DMS153 treated with DMSO at 0.1 percent for 48 hours (cell line): Measurements from ENCODE around the gene SLC4A1AP.
"Not testable (repeated sequence)": the region's sequence is repeated elsewhere in the genome, so short reads cannot be mapped to it uniquely, and the experiment has no call there.

Source experiments
- DNase-seq: peaks from one replicate; lab custom pipeline; 2025; ENCODE audit not compliant: unreplicated experiment; lab: John Stamatoyannopoulos, UW

SLC4A1AP gene

DNA sequence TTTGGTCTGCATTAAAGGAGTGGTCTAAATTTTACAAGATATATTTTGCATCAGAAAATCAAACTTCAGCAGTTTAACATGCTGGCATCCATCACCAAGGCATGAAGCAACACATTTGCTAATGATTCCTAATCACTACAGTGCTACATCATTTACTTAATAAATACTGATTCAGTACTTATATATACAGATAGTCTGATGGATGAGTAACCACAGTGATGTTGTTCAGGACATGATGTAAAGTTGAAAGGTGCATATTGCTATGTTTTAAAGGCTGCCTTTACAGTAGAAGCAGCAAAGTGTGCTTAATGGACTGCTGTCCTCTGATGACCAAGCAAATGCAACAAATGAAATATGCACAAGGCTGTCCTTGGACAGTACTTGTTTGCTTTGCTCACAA lies 11.3 kb upstream of the SLC4A1AP start:
- DNase-seq: no peak

DNA sequence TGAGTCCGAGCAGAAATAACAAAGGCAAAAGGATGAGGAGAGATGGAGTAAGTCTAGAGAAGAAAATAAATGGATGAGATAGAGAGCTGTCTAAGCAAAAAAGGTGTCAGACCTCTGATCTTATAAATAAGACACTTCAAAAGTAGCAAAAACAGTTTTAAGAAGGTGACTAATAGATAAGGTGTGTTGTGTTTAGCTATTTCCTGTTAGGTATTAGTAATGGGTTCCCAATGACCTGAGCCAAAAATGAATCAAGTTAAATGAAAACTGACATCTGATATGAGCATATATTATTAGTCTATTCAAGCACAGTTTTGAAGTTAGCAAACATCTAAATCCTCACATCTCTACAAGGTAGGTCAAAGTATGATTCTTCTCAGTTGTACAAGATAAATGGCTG lies 10.9 kb upstream of the SLC4A1AP start:
- no peak for DNase-seq

DNA sequence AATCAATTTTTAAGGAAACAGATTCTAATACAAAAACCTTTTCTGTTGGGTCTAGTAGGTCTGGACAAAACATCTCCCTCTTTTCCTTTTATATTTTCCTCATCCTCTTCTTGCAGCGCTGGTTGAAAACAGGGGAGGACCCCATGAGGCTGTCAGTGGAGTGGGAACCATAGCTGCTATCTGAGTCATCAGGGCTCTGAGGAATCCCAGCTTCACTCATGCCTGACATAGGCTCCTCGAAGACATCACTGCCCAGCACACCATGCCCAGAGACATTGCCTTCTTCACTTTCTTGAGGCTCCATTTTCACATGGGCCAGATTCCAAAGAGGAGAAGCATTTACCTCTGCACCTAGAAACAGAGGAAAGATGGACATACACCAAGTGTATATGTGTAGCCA lies 10.3 kb upstream of the SLC4A1AP start:
- DNase-seq: no peak

DNA sequence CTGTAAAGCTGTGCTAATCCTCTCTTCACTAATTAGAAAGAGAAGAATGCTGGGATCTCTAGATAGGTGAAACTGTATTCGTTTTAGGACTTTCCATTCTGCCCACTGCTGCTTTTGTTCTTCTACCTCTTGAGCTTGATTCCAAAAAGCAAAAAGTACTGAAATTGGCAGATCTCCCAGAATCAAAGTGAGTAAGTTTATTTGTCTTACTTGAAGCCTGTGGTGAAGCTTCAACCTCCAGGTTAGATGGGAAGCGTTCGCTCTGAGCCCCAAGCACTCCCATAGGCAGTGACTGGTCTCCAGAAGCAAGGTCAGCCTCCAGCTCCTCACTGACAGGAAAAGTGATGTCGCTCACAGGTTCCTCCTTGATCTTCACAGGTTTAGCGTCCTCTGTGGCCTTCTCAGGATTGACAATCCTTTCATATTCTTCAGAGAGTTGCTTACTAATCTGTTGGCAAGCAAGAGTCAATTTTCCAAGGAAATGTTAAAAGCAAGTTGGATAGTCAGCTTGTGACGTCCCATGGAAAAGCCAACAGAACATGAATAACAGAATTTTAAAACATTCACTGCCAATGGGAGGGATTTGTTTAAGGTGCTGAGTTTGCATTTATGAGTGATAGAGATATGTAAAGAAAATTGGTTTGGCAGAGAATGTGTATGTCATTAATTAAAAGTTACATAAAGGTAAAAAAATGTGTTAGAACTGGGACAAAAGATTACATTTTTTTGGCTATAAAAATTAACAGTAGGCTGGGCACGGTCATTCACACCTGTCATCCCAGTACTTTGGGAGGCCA lies 8.3 kb upstream of the SLC4A1AP start:
- no peak for DNase-seq

DNA sequence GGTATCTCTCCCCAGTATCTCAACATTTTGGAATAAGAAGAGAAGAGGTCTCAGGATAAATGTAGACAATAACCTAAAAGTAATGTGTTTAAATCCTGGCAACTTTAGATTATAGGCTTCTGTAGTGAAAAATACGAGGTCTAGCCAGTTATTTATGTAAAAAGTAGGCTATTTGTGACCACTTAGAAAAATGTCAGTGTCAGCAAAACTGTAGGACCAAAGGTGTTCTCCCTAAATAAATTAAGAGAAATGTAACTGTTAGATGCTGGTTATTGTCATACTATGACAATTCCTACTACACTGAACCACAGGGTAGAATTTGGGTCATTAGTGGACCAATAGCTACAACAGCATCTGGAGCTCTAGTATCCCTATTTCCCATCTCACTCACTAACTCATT lies 2.3 kb upstream of the SLC4A1AP start:
- DNase-seq: no peak

DNA sequence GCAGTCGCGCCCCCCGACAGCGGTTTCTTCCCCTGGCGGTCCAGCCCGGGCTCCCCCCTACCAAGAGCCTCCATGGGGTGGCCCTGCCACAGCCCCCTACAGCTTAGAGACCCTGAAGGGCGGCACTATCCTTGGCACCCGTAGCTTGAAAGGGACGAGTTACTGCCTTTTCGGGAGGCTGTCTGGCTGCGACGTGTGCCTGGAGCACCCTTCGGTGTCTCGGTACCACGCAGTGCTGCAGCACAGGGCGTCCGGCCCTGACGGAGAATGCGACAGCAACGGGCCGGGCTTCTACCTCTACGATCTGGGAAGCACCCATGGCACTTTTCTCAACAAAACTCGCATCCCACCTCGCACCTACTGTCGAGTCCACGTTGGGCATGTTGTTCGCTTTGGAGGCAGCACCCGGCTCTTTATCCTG lies 475 bp downstream of the SLC4A1AP start:
- no peak for DNase-seq

DNA sequence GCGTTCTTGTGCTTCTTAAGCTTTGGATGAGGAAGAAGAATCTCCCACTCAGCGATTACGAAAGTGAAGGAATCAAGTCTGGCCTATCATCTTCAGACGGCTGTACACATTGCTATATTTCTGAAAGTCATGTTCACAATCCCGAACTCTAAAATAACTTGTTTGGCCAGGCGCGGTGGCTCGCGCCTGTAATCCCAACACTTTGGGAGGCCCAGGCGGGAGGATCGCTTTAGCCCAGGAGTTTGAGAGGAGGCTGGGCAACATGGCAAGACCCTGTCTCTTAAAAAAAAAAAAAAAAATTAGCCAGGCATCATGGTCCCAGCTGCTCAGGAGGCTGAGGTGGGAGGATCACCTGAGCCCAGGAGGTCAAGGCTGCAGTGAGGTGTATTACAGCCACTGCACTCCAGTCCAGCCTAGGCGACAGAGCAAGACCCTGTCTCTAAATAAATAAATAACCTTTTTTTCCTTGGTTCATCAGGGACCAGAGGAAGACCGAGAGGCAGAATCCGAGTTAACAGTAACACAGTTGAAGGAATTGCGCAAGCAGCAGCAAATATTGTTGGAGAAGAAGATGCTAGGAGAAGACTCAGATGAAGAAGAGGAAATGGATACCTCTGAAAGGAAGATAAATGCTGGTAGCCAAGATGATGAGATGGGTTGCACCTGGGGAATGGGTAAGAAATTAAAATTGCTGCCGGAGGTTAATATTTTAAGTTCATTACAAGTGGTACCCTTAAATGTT lies 1.1 kb downstream of the SLC4A1AP start:
- DNase-seq: no peak

DNA sequence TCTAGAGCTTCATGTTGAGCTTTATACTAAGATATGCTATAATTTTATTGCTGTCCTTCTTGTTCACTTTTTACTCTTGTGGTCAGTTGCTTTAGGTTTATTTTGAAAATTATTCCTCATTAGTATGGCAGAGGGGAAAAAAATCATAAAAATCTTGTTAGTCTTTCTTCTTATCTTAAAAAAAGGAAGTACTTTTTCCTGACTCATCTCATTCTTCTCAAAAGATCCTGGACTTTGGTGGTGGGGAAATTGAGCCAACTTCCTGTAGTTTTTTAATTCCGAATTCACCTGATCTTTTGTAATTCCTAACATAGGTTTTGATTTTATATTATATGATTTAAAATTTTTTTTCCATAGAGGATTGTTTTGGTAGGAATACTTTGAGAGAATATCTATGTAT lies 3.8 kb downstream of the SLC4A1AP start:
- no peak for DNase-seq

DNA sequence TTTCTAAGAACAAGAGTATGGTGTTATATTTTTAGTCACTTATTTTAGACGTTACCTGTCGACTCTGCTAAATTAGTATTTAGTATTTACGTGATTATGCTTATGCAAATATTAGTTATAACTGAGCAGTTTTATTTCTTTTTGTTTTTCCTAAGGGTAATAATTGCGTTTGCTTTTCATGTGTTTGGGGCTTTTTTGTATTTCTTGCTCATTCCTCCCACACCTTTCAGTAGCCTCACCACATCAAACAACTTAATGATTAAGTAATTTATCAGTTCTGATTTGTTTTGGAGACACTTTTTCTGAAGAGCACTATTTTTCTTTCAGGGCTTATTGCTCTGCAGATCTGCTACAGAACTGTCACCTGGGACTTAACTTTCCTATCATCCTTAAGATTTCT lies 7.5 kb downstream of the SLC4A1AP start:
- no peak for DNase-seq

DNA sequence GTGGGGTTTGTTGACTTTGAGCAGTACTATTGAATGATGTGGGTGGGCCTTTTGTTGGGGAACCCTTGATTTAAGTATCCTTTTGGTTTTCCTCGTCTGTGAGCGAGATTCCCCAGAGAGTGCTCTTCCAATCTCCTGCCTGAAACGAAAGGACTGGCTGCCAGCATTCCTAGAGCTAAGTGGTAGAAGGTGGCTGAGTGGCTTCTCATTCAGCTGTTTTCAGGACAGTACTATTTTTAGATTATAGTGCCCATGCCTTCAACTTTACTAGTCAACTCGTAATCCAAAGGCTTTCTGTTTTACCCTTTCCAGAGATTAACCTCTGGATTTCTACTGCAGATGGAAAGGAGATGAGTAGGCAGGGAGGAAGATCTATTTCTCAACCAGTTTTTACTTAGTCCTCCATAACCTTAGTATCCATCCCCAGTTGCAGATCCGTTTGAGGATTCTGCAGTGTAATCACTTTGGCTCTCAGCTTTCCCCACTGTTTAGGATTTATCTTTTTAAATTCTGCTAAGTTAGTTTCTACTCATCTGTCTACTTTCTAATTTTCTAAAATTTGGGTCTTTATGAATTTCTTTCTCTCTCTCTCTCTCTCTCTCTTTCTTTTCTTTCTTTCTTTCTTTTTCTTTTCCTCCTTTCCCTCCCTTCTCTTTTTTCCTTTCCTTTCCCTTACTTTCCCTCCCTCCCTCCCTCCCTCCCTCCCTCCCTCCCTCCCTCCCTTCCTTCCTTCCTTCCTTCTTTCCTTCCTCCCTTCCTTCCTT lies 9.2 kb downstream of the SLC4A1AP start:
- DNase-seq: no peak

DNA sequence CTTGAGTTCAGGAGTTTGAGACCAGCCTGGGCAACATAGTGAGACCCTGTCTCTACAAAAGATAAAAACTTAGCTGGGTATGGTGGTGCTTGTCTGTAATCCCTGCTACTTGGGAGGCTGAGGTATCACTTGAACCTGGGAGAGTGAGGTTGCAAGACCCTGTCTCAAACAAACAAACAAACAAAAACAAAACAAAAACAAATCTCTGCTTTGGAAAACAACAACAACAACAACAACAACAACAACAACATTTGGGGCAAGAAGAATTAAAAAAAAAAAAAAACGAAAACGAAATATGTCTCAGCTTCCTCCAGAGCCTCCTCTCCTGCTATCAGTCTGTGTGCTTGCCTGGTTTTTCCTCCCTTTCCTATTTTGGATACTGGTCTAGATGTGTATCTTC lies 16.9 kb downstream of the SLC4A1AP start:
- DNase-seq: no peak

DNA sequence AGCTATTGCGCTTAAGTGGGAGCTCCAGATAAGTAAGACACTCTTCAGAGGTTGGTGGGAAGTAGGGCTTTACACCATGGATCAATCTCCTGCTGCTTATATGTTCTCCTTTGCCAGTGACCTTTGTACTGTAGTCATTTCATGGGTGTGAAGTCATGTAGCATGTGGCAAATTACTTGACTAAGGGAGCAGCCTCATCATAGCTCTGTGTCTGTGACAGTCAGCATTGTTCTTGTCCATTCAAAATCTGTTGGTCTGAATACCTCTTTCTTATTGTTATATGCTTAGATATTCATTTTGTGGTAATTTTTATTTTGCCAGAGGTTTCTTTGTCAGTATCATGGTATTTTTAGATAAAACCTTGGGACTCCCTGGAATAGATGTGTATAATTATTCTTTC lies 18.2 kb downstream of the SLC4A1AP start:
- DNase-seq: no peak

DNA sequence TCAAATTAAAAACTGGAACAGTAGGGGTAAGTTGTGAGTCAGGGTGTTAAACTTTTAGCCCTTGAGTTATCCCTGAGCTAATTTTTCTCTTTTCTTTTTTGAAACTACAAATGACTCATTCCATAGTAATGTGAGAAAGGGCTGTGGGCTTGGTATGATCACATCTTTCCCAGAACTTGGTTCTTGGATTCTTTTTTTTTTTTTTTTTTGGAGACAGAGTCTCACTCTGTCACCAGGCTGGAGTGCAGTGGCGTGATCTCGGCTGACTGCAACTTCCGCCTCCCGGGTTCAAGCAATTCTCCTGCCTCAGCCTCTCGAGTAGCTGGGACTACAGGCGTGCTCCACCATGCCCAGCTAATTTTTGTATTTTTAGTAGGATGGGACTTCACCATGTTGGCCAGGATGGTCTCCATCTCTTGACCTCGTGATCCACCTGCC lies 18.7 kb downstream of the SLC4A1AP start:
- DNase-seq: not testable (repeated sequence)

DNA sequence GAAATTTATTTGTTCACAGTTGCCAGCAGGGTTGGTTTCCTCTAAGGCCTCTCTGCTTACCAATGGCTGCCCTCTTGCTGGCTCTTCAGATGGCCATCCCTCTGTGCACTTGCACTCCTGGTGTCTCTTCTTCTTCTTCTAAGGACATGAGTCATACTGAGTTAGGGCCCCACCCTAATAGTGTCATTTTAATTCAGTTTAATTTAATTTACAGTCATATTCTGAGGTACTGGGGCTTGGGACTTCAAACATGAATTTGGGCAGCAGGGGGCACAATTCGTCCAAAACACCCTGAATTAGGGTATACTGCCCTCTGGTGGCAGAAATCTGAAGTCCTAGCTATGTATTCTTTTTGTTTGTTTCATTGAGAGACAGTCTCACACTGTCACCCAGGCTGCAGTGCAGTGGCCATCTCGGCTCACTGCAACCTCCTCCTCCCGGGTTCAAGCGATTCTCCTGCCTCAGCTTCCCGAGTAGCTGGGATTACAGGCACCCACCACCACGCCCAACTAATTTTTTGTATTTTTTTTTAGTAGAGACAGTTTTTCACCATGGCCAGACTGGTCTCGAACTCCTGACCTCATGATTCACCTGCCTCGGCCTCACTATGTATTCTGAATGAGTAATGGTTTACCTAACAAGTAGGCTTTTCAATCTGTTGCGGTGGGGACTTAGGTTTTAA lies 19.8 kb downstream of the SLC4A1AP start:
- peak; percentile 90 for DNase-seq

DNA sequence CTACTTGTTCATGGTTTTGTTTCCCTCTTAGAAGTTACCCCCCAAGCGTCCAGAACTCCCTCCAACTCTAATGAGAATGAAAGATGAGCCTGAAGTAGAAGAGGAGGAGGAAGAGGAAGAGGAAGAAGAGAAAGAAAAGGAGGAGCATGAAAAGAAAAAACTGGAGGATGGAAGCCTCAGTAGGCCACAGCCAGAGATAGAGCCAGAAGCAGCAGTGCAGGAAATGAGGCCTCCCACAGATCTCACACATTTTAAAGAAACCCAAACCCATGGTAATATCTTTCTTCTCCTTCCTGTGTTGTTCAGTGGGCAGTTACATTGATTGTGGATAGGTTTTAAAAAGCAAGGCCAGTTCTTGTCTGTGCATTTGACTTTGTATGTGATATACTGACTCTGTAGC lies 21.3 kb downstream of the SLC4A1AP start:
- DNase-seq: not testable (repeated sequence)

DNA sequence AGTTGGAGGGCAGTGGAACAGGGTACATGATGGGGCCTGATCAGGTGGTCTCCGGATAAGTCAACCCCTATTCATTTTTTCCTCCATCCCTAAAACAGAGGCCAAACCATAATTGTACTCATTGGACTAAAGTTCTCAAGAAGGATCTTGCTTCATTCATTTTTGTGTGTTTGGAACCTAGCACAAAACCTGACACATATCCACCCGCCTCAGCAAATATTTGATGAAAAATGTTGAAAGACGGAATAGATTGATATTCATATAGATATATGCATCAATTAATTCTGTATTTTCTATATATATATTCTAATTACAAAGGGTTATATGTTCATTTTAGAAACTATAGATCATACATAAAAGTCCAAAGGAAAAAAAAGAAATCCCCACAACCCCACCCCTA lies 21.9 kb downstream of the SLC4A1AP start:
- DNase-seq: no peak

DNA sequence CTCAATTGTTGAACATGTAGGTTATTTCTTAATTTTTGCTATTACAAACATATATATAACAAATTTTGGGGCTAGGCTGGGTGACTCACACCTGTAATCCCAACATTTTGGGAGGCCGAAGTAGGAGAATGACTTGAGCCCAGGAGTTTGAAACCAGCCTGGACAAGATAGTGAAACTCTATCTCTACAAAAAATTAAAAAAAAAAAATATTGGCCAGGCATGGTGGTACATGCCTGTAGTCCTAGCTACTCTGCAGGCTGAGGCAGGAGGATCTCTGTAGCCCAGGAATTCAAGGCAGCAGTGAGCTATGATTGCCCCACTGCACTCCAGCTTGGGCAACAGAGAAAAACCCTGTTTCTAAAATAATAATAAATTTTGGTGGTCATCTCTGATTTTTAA lies 23.5 kb downstream of the SLC4A1AP start:
- DNase-seq: no peak

DNA sequence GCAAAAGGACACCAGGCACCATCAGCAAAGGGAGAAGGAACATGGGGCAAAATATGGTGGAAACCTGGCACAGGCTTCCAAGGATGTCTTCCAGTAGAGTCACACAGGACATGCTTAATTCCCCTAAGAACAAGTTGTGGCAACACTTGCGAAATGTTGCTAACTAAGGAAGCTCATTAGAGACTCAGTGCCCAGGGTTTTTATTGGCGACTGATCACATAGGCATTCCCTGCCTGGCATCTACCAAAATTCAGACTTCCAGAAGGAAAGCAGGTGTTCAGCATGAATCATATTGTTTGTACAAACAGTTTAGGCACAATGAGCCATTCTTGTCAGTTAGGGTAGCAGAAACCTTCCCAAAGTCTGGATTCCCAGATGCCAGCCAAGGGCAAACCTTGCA lies 25.7 kb downstream of the SLC4A1AP start:
- no peak for DNase-seq

DNA sequence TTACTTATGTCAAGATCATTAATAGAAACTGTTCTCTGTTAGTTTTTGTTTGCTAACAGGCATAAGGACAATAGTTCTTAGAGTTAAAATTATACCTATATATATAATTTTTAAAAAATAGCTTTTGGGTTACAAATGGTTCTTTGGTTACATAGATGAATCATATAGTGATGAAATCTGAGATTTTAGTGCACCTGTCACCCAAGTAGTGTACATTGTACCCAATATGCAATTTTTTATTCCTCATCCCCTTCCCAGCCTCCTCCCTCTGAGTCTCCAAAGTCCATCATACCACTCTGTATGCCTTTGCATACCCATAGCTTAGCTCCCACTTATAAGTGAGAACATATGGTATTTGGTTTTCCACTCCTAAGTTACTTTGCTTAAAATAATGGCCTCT lies 26.4 kb downstream of the SLC4A1AP start:
- no peak for DNase-seq

DNA sequence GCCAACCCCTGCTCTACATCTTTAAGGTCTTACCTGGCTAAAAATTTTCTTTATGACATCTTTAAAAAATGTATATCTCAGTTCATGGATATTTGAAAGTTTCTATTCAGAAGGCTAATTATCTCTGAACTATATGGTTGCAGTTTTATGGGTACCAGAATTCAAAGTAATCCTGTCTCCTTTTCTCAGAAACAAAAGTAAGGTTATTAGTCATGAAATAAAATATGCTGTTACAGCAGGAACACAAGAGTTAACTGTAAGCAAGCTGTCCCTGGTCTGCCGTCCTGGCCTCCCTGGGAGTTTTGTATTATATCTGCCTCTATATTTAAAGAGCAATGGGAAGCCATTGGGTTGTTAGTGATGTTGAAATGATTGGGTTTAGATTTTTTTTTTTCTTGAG lies 34.0 kb downstream of the SLC4A1AP start:
- no peak for DNase-seq

DNA sequence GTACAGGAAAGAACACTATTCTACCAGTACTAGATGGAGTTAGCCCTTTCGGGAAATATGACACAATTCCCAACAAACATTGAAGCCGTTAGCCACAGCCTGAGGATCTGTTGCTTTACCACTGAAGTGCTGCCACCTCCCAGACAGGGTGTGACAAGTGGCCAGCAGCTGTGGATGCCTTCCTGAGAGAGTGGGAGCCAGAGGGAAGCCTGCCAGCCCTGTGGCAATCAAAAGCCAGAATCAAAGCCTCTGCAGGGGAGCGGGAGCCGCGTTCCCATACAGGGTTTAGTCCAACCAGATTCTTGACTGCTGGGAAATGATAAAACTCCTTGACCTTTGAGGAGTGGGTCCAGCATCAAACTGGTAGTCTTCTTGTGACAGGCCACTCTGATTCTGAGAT lies 38.0 kb downstream of the SLC4A1AP start:
- DNase-seq: peak; percentile 16
